Neural progenitor cell (in vitro differentiated cells): ENCODE data around the gene IL27RA. TPM values are rescaled to one million over a fixed set of nuclear protein-coding genes. Genes with fewer than 3 reads are reported as not detected.
"Not testable (repeated sequence)": the region's sequence is repeated elsewhere in the genome, so short reads cannot be mapped to it uniquely, and the experiment has no call there.

ENCODE experiments used
- DNase-seq: peaks from one replicate; pipeline ENCODE4 v3.0.0-alpha.2; 2016; ENCODE audit warnings: low spot score
- H2AFZ ChIP-seq: fragments of 200-600 bp; sonication (generic); replicated peaks from 2 replicates; pipeline ENCODE4 v1.6.1; 2016; ENCODE audit warnings: antibody characterized with exemption
- H3F3A ChIP-seq: fragments of 200-600 bp; sonication (generic); 2 replicates; pipeline ENCODE4 v1.6.1; 2016; ENCODE audit warnings: antibody characterized with exemption, low read depth
- H3K27ac ChIP-seq: fragments of 200-600 bp; sonication (generic); 2 replicates; pipeline ENCODE4 v1.5.1; 2016; ENCODE audit warnings: mild to moderate bottlenecking
- H3K27me3 ChIP-seq: fragments of 200-600 bp; sonication (generic); 2 replicates; pipeline ENCODE4 v1.6.1; 2016; ENCODE audit warnings: mild to moderate bottlenecking, moderate library complexity
- H3K36me3 ChIP-seq: fragments of 200-600 bp; sonication (generic); 2 replicates; pipeline ENCODE4 v1.5.1; 2016
- H3K4me1 ChIP-seq: fragments of 200-600 bp; sonication (generic); 2 replicates; pipeline ENCODE4 v1.6.1; 2016; ENCODE audit warnings: mixed run types
- H3K4me2 ChIP-seq: fragments of 200-600 bp; sonication (generic); 2 replicates; pipeline ENCODE4 v1.6.1; 2016
- H3K4me3 ChIP-seq: fragments of 200-600 bp; sonication (generic); 2 replicates; pipeline ENCODE4 v1.5.1; 2016
- H3K79me2 ChIP-seq: fragments of 200-600 bp; sonication (generic); 2 replicates; pipeline ENCODE4 v1.6.1; 2016; ENCODE audit warnings: low read depth
- H3K9ac ChIP-seq: fragments of 200-600 bp; sonication (generic); 2 replicates; pipeline ENCODE4 v1.6.1; 2016
- H3K9me3 ChIP-seq: fragments of 200-600 bp; sonication (generic); 2 replicates; pipeline ENCODE4 v1.5.1; 2016; ENCODE audit warnings: low read depth
- H4K20me1 ChIP-seq: fragments of 200-600 bp; sonication (generic); 2 replicates; pipeline ENCODE4 v1.6.1; 2016; ENCODE audit warnings: low read depth
- H3K27ac Mint-ChIP-seq: 3 replicates; pipeline ENCODE4 v1.8.0; 2021; ENCODE audit warnings: mixed read lengths
- H3K27me3 Mint-ChIP-seq: 2 replicates; pipeline ENCODE4 v1.8.0; 2022; ENCODE audit warnings: low read depth, mild to moderate bottlenecking, inconsistent platforms, moderate library complexity, mixed read lengths; ENCODE audit not compliant: insufficient read depth
- H3K36me3 Mint-ChIP-seq: 3 replicates; pipeline ENCODE4 v1.8.0; 2021; ENCODE audit warnings: mixed read lengths
- H3K4me1 Mint-ChIP-seq: 3 replicates; pipeline ENCODE4 v1.8.0; 2021; ENCODE audit warnings: mixed read lengths
- H3K4me3 Mint-ChIP-seq: 3 replicates; pipeline ENCODE4 v1.8.0; 2021; ENCODE audit warnings: mild to moderate bottlenecking, moderate library complexity, mixed read lengths
- H3K9me3 Mint-ChIP-seq: 3 replicates; pipeline ENCODE4 v1.8.0; 2020; ENCODE audit warnings: mixed read lengths
- CTCF ChIP-seq: fragments of 200-600 bp; sonication (generic); IDR thresholded peaks from 2 replicates; pipeline ENCODE4 v1.5.1; 2017; ENCODE audit warnings: antibody characterized with exemption, mild to moderate bottlenecking
- EZH2 ChIP-seq: fragments of 200-600 bp; sonication (generic); IDR thresholded peaks from 2 replicates; pipeline ENCODE4 v1.6.1; 2017; ENCODE audit warnings: antibody characterized with exemption, mild to moderate bottlenecking, moderate library complexity
- EZH2phosphoT487 ChIP-seq: fragments of 200-600 bp; sonication (generic); IDR thresholded peaks from 2 replicates; pipeline ENCODE4 v1.6.1; 2017; ENCODE audit warnings: antibody characterized with exemption
- total RNA-seq: library from RNA; depleted of rRNA; stranded (reverse); fragments of >200 nt; gene quantifications from 2 replicates; pipeline ENCODE4 v1.2.3, GENCODE V29; 2015; ENCODE audit warnings: low replicate concordance

IL27RA gene
- total RNA-seq, 1 donor from 2014 or later: 1.2 TPM

GRCh38 chr19:14015524-14016035 is 16.0 kb upstream of the IL27RA start:
- Mint-ChIP-seq H3K9me3 (no peaks in the 10 kb centered on the region), H3K36me3 (no peaks in the 10 kb centered on the region), H3K4me3 (no peak overlapping the region), H3K4me1 (no peaks in the 10 kb centered on the region), H3K27me3 (peaks cover 7% of the 10 kb centered on the region), H3K27ac (no peak overlapping the region)
- Histone ChIP-seq H3K4me3 (no peak overlapping the region), H3K4me2 (no peak overlapping the region), H4K20me1 (no peaks in the 10 kb centered on the region), H3K27ac (no peak overlapping the region), H3K27me3 (no peaks in the 10 kb centered on the region), H3K9me3 (no peaks in the 10 kb centered on the region), H2AFZ (no peak overlapping the region), H3K9ac (no peak overlapping the region), H3K79me2 (no peaks in the 10 kb centered on the region), H3K36me3 (no peaks in the 10 kb centered on the region), H3K4me1 (no peaks in the 10 kb centered on the region), H3F3A (peaks cover 6% of the 10 kb centered on the region)
- DNase-seq: no peak
- no peak for TF ChIP-seq CTCF
- TF ChIP-seq EZH2: no peak
- TF ChIP-seq EZH2phosphoT487: no peak

GRCh38 chr19:14019100-14019499 is 12.5 kb upstream of the IL27RA start:
- Mint-ChIP-seq H3K4me1 (peaks cover 15% of the 10 kb centered on the region), H3K9me3 (no peaks in the 10 kb centered on the region), H3K27ac (no peak overlapping the region), H3K4me3 (no peak overlapping the region), H3K27me3 (peaks cover 15% of the 10 kb centered on the region), H3K36me3 (no peaks in the 10 kb centered on the region)
- Histone ChIP-seq H3K4me2 (no peak overlapping the region), H3K36me3 (no peaks in the 10 kb centered on the region), H3K27me3 (no peaks in the 10 kb centered on the region), H3F3A (peaks cover 27% of the 10 kb centered on the region), H3K27ac (no peak overlapping the region), H4K20me1 (no peaks in the 10 kb centered on the region), H3K9me3 (no peaks in the 10 kb centered on the region), H3K4me1 (peaks cover 4% of the 10 kb centered on the region), H3K9ac (no peak overlapping the region), H2AFZ (no peak overlapping the region), H3K4me3 (no peak overlapping the region), H3K79me2 (no peaks in the 10 kb centered on the region)
- TF ChIP-seq EZH2phosphoT487: no peak
- no peak for TF ChIP-seq CTCF
- TF ChIP-seq EZH2: no peak
- no peak for DNase-seq

GRCh38 chr19:14019739-14020138 is 11.8 kb upstream of the IL27RA start:
- not testable (repeated sequence) for H3K4me2 ChIP-seq, H3K9me3 Mint-ChIP-seq, H3K9me3 ChIP-seq, H3K9ac ChIP-seq, H3K79me2 ChIP-seq, H3K27me3 ChIP-seq, H3K4me3 ChIP-seq, H2AFZ ChIP-seq, H3K36me3 ChIP-seq, H4K20me1 ChIP-seq, H3K4me3 Mint-ChIP-seq, H3K4me1 ChIP-seq, H3K36me3 Mint-ChIP-seq, H3K27ac Mint-ChIP-seq, DNase-seq, H3K27ac ChIP-seq
- peaks cover 29% of the 10 kb centered on the region for H3F3A ChIP-seq
- Mint-ChIP-seq H3K27me3 (peaks cover 14% of the 10 kb centered on the region), H3K4me1 (peaks cover 15% of the 10 kb centered on the region)

- Mint-ChIP-seq H3K9me3 (no peaks in the 10 kb centered on the region), H3K36me3 (no peaks in the 10 kb centered on the region), H3K27ac (peak overlapping the region; percentile 74), H3K27me3 (peaks cover 14% of the 10 kb centered on the region), H3K4me3 (no peak overlapping the region), H3K4me1 (peaks cover 15% of the 10 kb centered on the region)
- Histone ChIP-seq H3K9me3 (no peaks in the 10 kb centered on the region), H4K20me1 (no peaks in the 10 kb centered on the region), H3K4me3 (no peak overlapping the region), H3K4me1 (peaks cover 4% of the 10 kb centered on the region), H3K9ac (no peak overlapping the region), H3K79me2 (no peaks in the 10 kb centered on the region), H3K27ac (no peak overlapping the region), H3K27me3 (no peaks in the 10 kb centered on the region), H2AFZ (no peak overlapping the region), H3K4me2 (no peak overlapping the region), H3F3A (peaks cover 29% of the 10 kb centered on the region), H3K36me3 (no peaks in the 10 kb centered on the region)
- no peak for TF ChIP-seq CTCF
- TF ChIP-seq EZH2: no peak
- TF ChIP-seq EZH2phosphoT487: no peak
- peak; percentile 53 for DNase-seq
Measured at GRCh38 chr19:14021474-14021873, 10.1 kb upstream of the IL27RA start.
